Spleen (tissue), 7 donors: ENCODE data around the gene TMPRSS4.

Experiments
- CTCF ChIP-seq, 11 experiments: fragments of 200-600 bp in 7 of 11; fragments of 450-650 bp in 4 of 11; sonication (generic) in 4 of 11; IDR thresholded peaks in 8 of 11; conservative IDR thresholded peaks in 3 of 11; 1 replicate in 7 of 11; 2 replicates in 4 of 11; pipeline versions ENCODE4 v1.4.0 to v1.8.0; 2016 to 2021; ENCODE audit warnings: antibody characterized with exemption in 11 of 11, inconsistent platforms in 4 of 11, mild to moderate bottlenecking in 1 of 11
- POLR2A ChIP-seq, 3 donors: fragments of 450-650 bp; IDR thresholded peaks; one replicate each; pipeline ENCODE4 v1.5.1; 2017; ENCODE audit warnings: antibody characterized with exemption in 3 of 3, mild to moderate bottlenecking in 1 of 3
- POLR2AphosphoS5 ChIP-seq, 3 donors: sonication (generic); formaldehyde crosslinking; IDR thresholded peaks; one replicate each; pipeline ENCODE4 v1.5.1; 2017; ENCODE audit warnings: antibody characterized with exemption in 3 of 3
- donor health status: DM: no; HTN: no; CAD: no; lungs with moderate emphysema.
- donor health status: DM: no; HTN: no; CAD: no.
- donor health status: DM: no; HTN: no; CAD: no.

DNA sequence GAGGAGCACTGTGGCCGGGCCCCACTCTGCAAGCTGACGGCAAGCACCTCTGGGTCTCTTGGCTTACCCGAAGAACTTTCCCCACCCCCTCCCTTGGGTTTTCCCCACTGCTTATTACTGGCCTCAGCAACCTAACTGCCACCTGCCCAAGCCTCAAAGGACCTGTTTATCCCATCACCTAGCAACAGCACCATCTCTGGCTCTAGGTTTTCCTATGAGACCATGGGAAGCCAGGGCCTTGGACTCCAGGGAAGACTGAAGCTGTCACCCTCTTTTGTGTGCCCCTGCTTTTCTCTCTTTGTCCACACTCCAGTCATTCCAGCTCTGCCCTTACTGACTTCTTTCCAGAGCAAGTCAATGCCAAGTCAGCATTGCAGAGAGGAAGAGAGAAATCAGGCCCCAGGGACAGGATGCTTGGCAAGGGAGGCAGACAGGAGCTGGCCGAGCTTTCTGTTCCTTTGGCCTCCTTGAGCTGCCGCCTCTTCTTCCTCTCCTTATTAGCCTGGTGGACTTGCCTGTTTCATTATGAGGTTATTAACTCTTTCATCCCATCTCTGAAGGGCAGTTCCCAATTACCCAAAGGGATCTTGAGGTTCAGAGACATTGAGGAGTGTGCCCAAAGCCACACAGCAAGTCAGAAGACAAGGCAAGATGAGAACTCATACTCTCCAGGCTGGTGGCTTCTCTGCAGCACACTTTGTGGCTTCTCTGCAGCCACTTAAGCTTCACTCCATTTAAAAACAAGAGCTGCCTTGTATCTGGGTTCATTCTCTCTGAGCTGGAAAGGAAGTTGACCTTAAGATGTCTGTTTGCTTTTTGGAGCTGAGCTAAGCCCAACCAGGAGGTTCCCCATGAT lies 10.3 kb downstream of the TMPRSS4 start, which contains the start of gene SMIM35:
- TF ChIP-seq CTCF (IDR thresholded peaks at IDR 0.05 in 8 of 11, conservative IDR thresholded peaks at IDR 0.05 in 3 of 11): no peak
- TF ChIP-seq POLR2A (IDR thresholded peaks at IDR 0.05): no peak
- no peak for TF ChIP-seq POLR2AphosphoS5 (IDR thresholded peaks at IDR 0.05)
